HepG2 (cell line): ENCODE results near the gene ZNF248.

Source experiments
- ATF1 ChIP-seq: IDR thresholded peaks from 2 replicates; pipeline ENCODE4 v1.6.1; 2016; ENCODE audit warnings: mild to moderate bottlenecking, control low read depth
- GPN1 ChIP-seq: sonication (generic); formaldehyde crosslinking; IDR thresholded peaks from 2 replicates; pipeline ENCODE4 v1.5.1; 2020; ENCODE audit warnings: missing genetic modification reagents, borderline replicate concordance
- NFIC ChIP-seq: IDR thresholded peaks from 2 replicates; pipeline ENCODE4 v1.6.1; 2012; ENCODE audit warnings: mild to moderate bottlenecking, low read length, inconsistent platforms
- SMAD3 ChIP-seq: sonication (generic); formaldehyde crosslinking; IDR thresholded peaks from 2 replicates; pipeline ENCODE4 v1.4.0; 2020; ENCODE audit warnings: missing genetic modification reagents
- SMARCE1 ChIP-seq: fragments of 450-650 bp; IDR thresholded peaks from 2 replicates; pipeline ENCODE4 v1.6.1; 2017; ENCODE audit warnings: borderline replicate concordance
- TF ChIP-seq, protein P1 (sequence below): sonication (generic); formaldehyde crosslinking; conservative IDR thresholded peaks from 2 replicates; pipeline ENCODE4 v1.5.0; 2020; ENCODE audit warnings: missing genetic modification reagents
- TF ChIP-seq, protein P2 (sequence below): sonication (generic); formaldehyde crosslinking; IDR thresholded peaks from 2 replicates; pipeline ENCODE4 v1.8.0; 2022; ENCODE audit warnings: mild to moderate bottlenecking, missing genetic modification reagents, moderate library complexity
- TF ChIP-seq, protein P3 (sequence below): sonication (generic); formaldehyde crosslinking; conservative IDR thresholded peaks from 2 replicates; pipeline ENCODE4 v1.8.1; 2023; ENCODE audit warnings: missing genetic modification reagents

DNA sequence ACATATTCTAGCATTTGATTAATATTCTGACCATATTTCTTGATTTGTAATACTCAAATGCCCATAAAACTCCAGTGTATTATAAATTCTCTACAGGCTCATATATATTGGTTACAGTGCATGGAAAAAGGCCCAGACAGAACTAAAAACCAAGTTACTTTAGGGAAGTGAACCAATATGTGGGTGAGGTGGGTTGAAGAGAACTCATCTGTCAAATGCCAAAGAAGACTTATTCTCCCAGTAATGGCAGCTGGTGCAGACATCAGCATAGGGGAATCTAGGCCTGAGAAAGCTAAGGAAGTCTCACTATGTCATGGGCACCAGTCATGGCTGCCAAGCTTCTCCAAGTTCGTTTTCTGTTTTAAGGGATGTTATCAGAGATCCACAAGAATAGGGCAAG, 30.6 kb downstream of the ZNF248 start:
- TF ChIP-seq, protein P1, sequence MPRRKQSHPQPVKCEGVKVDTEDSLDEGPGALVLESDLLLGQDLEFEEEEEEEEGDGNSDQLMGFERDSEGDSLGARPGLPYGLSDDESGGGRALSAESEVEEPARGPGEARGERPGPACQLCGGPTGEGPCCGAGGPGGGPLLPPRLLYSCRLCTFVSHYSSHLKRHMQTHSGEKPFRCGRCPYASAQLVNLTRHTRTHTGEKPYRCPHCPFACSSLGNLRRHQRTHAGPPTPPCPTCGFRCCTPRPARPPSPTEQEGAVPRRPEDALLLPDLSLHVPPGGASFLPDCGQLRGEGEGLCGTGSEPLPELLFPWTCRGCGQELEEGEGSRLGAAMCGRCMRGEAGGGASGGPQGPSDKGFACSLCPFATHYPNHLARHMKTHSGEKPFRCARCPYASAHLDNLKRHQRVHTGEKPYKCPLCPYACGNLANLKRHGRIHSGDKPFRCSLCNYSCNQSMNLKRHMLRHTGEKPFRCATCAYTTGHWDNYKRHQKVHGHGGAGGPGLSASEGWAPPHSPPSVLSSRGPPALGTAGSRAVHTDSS (CRISPR knock-in tag): no peak
- TF ChIP-seq, protein P2, sequence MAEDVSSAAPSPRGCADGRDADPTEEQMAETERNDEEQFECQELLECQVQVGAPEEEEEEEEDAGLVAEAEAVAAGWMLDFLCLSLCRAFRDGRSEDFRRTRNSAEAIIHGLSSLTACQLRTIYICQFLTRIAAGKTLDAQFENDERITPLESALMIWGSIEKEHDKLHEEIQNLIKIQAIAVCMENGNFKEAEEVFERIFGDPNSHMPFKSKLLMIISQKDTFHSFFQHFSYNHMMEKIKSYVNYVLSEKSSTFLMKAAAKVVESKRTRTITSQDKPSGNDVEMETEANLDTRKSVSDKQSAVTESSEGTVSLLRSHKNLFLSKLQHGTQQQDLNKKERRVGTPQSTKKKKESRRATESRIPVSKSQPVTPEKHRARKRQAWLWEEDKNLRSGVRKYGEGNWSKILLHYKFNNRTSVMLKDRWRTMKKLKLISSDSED (CRISPR knock-in tag): no peak
- TF ChIP-seq, protein P3, sequence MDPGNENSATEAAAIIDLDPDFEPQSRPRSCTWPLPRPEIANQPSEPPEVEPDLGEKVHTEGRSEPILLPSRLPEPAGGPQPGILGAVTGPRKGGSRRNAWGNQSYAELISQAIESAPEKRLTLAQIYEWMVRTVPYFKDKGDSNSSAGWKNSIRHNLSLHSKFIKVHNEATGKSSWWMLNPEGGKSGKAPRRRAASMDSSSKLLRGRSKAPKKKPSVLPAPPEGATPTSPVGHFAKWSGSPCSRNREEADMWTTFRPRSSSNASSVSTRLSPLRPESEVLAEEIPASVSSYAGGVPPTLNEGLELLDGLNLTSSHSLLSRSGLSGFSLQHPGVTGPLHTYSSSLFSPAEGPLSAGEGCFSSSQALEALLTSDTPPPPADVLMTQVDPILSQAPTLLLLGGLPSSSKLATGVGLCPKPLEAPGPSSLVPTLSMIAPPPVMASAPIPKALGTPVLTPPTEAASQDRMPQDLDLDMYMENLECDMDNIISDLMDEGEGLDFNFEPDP (CRISPR knock-in tag): no peak
- TF ChIP-seq SMARCE1 (no peak), GPN1 (CRISPR knock-in tag) (no peak), SMAD3 (no peak), NFIC (no peak), ATF1 (no peak)
